Measurements from ENCODE around the gene CCDC185.

CCDC185 gene

GRCh38 chr1:223393275-223394214, at the start of gene CCDC185:
CCDC185 (plus strand) TSS chr1:223393415; CDS start chr1:223393476, 61 bp downstream.
- DNase-seq, result no peak

GRCh38 chr1:223343692-223344091, 49.5 kb upstream of the CCDC185 start:
- no peak for DNase-seq

- no peak for DNase-seq
Measured at GRCh38 chr1:223344491-223344890, 48.7 kb upstream of the CCDC185 start.

- no peak for DNase-seq
Measured at GRCh38 chr1:223345720-223346119, 47.5 kb upstream of the CCDC185 start.

- DNase-seq, result no peak
Measured at GRCh38 chr1:223346311-223346710, 46.9 kb upstream of the CCDC185 start.

- no peak for DNase-seq
Measured at GRCh38 chr1:223347583-223347982, 45.6 kb upstream of the CCDC185 start.

- no peak for DNase-seq
Measured at GRCh38 chr1:223348439-223348838, 44.8 kb upstream of the CCDC185 start.

GRCh38 chr1:223349241-223349640, 44.0 kb upstream of the CCDC185 start:
- DNase-seq, result no peak

- DNase-seq, result no peak
Measured at GRCh38 chr1:223350361-223350908, 42.8 kb upstream of the CCDC185 start.

- no peak for DNase-seq
Measured at GRCh38 chr1:223352944-223353343, 40.3 kb upstream of the CCDC185 start.

- no peak for DNase-seq
Measured at GRCh38 chr1:223353939-223354338, 39.3 kb upstream of the CCDC185 start.

- no peak for DNase-seq
Measured at GRCh38 chr1:223355699-223356098, 37.5 kb upstream of the CCDC185 start.

GRCh38 chr1:223358826-223359225, 34.4 kb upstream of the CCDC185 start:
- no peak for DNase-seq

- no peak for DNase-seq
Measured at GRCh38 chr1:223363057-223363855, 30.0 kb upstream of the CCDC185 start.

GRCh38 chr1:223363856-223364684, 29.1 kb upstream of the CCDC185 start, which contains the start of gene SUSD4:
SUSD4 (minus strand) TSS chr1:223364176; CDS start chr1:223363425, 751 bp downstream.
- DNase-seq, result no peak

GRCh38 chr1:223364685-223365382, 28.4 kb upstream of the CCDC185 start:
- DNase-seq, result no peak

- DNase-seq, result no peak
Measured at GRCh38 chr1:223374064-223374610, 19.1 kb upstream of the CCDC185 start.

GRCh38 chr1:223378754-223379153, 14.5 kb upstream of the CCDC185 start:
- DNase-seq, result no peak

- DNase-seq, result no peak
Measured at GRCh38 chr1:223386013-223386412, 7.2 kb upstream of the CCDC185 start.

GRCh38 chr1:223390618-223391017, 2.6 kb upstream of the CCDC185 start:
- no peak for DNase-seq

- no peak for DNase-seq
Measured at GRCh38 chr1:223394242-223394641, 1.0 kb downstream of the CCDC185 start.
